ENCODE measurements around the gene FARP2.

Gene FARP2

DNA sequence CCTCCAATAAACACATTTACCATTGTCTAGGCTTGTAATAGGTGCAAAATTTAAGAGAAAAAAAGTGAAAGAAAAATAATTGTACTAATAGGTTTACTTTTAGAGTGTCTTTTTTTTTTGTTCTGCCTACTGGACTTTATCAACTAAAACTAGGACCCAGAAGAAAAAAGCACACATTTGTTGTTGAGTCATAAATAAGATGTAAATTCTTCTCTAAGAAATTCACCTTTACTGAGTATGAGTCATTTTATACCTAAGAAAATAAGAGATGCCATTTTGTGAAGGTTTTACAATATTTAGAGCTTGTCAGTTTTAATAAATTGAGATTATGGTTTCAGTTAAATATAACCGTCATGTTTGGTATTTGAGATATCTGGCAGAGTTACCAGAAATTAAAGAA, 19.2 kb downstream of the FARP2 start:
- no peak overlapping the region for H2BK120ac ChIP-seq (ENCODE audit: low read depth, low read length)
- no peaks in the 10 kb centered on the region for H3K27me3 ChIP-seq (ENCODE audit: control insufficient read depth in 3 of 3, insufficient read depth in 3 of 3, low read depth in 1 of 3, low read length in 3 of 3)
- H3K4me2 ChIP-seq (ENCODE audit: insufficient read depth, low read length, poor library complexity, severe bottlenecking) = no peak overlapping the region
- H3K18ac ChIP-seq (ENCODE audit: low read length) = no peak overlapping the region
- no peak overlapping the region for H2BK12ac ChIP-seq (ENCODE audit: low read length)
- no peak overlapping the region for H2BK5ac ChIP-seq (ENCODE audit: low read length)
- H4K91ac ChIP-seq (ENCODE audit: low read depth, low read length, poor library complexity) = no peak overlapping the region
- no peak overlapping the region for H3K14ac ChIP-seq (ENCODE audit: low read length)
- H3K9ac ChIP-seq (ENCODE audit: low read depth, low read length, poor library complexity) = no peak overlapping the region
- no peak overlapping the region for H2AK5ac ChIP-seq (ENCODE audit: low read depth, low read length)
- no CpG with 5 or more reads among the region's 1 CpG for WGBS, 2 donors (ENCODE audit: extremely low coverage in 2 of 2, insufficient read length in 2 of 2, insufficient replicate concordance in 1 of 2)
- H3K4me3 ChIP-seq (ENCODE audit: low read length in 2 of 2) = no peak overlapping the region
- H3K4ac ChIP-seq (ENCODE audit: low read length) = no peak overlapping the region
- no peak for DNase-seq (ENCODE audit: low spot score)
- no peak overlapping the region for H2BK15ac ChIP-seq (ENCODE audit: low read length)
- H3K4me1 ChIP-seq (ENCODE audit: control insufficient read depth in 2 of 2, insufficient read depth in 1 of 2, low read depth in 1 of 2, low read length in 2 of 2) = peaks cover 0 to 2% of the 10 kb centered on the region in 2 donors
- no peak overlapping the region for H3K23ac ChIP-seq (ENCODE audit: low read depth, low read length, poor library complexity)
- peaks cover 2% of the 10 kb centered on the region for H3K79me1 ChIP-seq (ENCODE audit: low read depth, low read length)
- H3K9me3 ChIP-seq (replicated peaks in 1 of 2; ENCODE audit: control insufficient read depth in 2 of 2, insufficient read depth in 1 of 2, low read depth in 1 of 2, low read length in 2 of 2) = no peaks in the 10 kb centered on the region
- H4K8ac ChIP-seq (ENCODE audit: low read depth, low read length) = no peak overlapping the region
- H2AFZ ChIP-seq (ENCODE audit: low read length) = no peak overlapping the region
- H3K27ac ChIP-seq (replicated peaks; ENCODE audit: low read length) = no peak overlapping the region
- H3K36me3 ChIP-seq (replicated peaks in 1 of 2; ENCODE audit: control insufficient read depth in 2 of 2, insufficient read depth in 2 of 2, low read length in 2 of 2) = peaks cover 3 to 38% of the 10 kb centered on the region in 2 donors

DNA sequence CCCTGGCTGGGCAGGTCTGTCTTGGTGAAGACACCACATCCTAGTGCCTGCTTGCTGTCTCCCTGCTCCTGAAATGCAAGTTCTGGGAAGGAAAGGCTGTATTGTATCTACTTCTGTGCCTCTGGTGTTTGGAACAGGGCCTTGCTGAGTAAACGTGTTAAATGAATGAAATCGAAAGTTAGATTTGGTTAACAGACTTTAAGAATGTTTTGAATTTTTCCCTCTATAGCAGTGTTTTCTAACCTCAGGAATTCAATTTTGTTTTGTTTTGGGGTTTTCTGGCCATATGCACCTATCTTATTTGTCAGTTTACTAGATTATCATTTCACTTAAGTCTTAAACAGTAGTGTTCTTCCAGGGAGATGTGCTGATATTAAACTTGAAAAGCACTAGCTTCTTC, 20.7 kb downstream of the FARP2 start:
- H3K23ac ChIP-seq (ENCODE audit: low read depth, low read length, poor library complexity) = no peak overlapping the region
- no CpG with 5 or more reads among the region's 2 CpGs for WGBS, 2 donors (ENCODE audit: extremely low coverage in 2 of 2, insufficient read length in 2 of 2, insufficient replicate concordance in 1 of 2)
- H2AK5ac ChIP-seq (ENCODE audit: low read depth, low read length) = no peak overlapping the region

DNA sequence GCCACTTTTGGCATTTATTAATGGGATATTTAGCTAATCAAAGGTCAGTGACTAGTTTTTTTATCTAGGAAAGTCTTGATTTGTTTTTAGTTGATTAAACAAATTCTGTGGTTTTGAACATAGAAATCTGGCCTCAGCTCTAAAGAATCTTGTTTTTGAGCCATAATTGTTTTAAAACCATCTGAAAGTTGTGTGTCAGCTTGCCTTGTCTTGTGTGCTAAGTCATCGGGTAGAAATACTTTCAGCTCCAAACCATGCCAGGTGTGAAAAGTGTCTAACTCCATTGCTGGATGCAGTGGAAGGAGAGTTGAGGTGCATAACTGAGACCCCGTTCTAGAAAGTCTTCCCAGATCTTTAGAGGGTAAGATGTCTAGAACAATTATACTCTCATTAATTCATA, 22.7 kb downstream of the FARP2 start:
- no peak overlapping the region for H3K4ac ChIP-seq (ENCODE audit: low read length)
- no peak overlapping the region for H2BK5ac ChIP-seq (ENCODE audit: low read length)
- no peaks in the 10 kb centered on the region for H3K79me1 ChIP-seq (ENCODE audit: low read depth, low read length)
- no peak overlapping the region for H3K4me3 ChIP-seq (ENCODE audit: low read length in 2 of 2)
- no peak overlapping the region for H3K18ac ChIP-seq (ENCODE audit: low read length)
- H3K4me1 ChIP-seq (ENCODE audit: control insufficient read depth in 2 of 2, insufficient read depth in 1 of 2, low read depth in 1 of 2, low read length in 2 of 2) = no peaks in the 10 kb centered on the region
- H3K27me3 ChIP-seq (ENCODE audit: control insufficient read depth in 3 of 3, insufficient read depth in 3 of 3, low read depth in 1 of 3, low read length in 3 of 3) = no peaks in the 10 kb centered on the region
- H2BK15ac ChIP-seq (ENCODE audit: low read length) = no peak overlapping the region
- no peak overlapping the region for H3K27ac ChIP-seq (replicated peaks; ENCODE audit: low read length)
- WGBS, 2 donors (ENCODE audit: extremely low coverage in 2 of 2, insufficient read length in 2 of 2, insufficient replicate concordance in 1 of 2) = no CpG with 5 or more reads among the region's 2 CpGs
- H3K23ac ChIP-seq (ENCODE audit: low read depth, low read length, poor library complexity) = no peak overlapping the region
- no peak for DNase-seq (ENCODE audit: low spot score)
- H3K9me3 ChIP-seq (replicated peaks in 1 of 2; ENCODE audit: control insufficient read depth in 2 of 2, insufficient read depth in 1 of 2, low read depth in 1 of 2, low read length in 2 of 2) = no peaks in the 10 kb centered on the region
- no peak overlapping the region for H3K9ac ChIP-seq (ENCODE audit: low read depth, low read length, poor library complexity)
- H3K4me2 ChIP-seq (ENCODE audit: insufficient read depth, low read length, poor library complexity, severe bottlenecking) = no peak overlapping the region
- H2BK120ac ChIP-seq (ENCODE audit: low read depth, low read length) = no peak overlapping the region
- H3K14ac ChIP-seq (ENCODE audit: low read length) = no peak overlapping the region
- H2BK12ac ChIP-seq (ENCODE audit: low read length) = no peak overlapping the region
- no peak overlapping the region for H2AFZ ChIP-seq (ENCODE audit: low read length)
- H4K91ac ChIP-seq (ENCODE audit: low read depth, low read length, poor library complexity) = no peak overlapping the region
- no peak overlapping the region for H4K8ac ChIP-seq (ENCODE audit: low read depth, low read length)
- peaks cover 8 to 48% of the 10 kb centered on the region in 2 donors for H3K36me3 ChIP-seq (replicated peaks in 1 of 2; ENCODE audit: control insufficient read depth in 2 of 2, insufficient read depth in 2 of 2, low read length in 2 of 2)
- no peak overlapping the region for H2AK5ac ChIP-seq (ENCODE audit: low read depth, low read length)

More for the DNA sequence above, 20.7 kb downstream of the FARP2 start:
- no peak overlapping the region for H3K9ac ChIP-seq (ENCODE audit: low read depth, low read length, poor library complexity)
- no peak for DNase-seq (ENCODE audit: low spot score)
- H3K9me3 ChIP-seq (replicated peaks in 1 of 2; ENCODE audit: control insufficient read depth in 2 of 2, insufficient read depth in 1 of 2, low read depth in 1 of 2, low read length in 2 of 2) = no peaks in the 10 kb centered on the region
- no peak overlapping the region for H2BK120ac ChIP-seq (ENCODE audit: low read depth, low read length)
- no peak overlapping the region for H4K8ac ChIP-seq (ENCODE audit: low read depth, low read length)
- H4K91ac ChIP-seq (ENCODE audit: low read depth, low read length, poor library complexity) = no peak overlapping the region
- no peak overlapping the region for H3K4me2 ChIP-seq (ENCODE audit: insufficient read depth, low read length, poor library complexity, severe bottlenecking)
- H2BK15ac ChIP-seq (ENCODE audit: low read length) = no peak overlapping the region
- H3K4ac ChIP-seq (ENCODE audit: low read length) = no peak overlapping the region
- H3K18ac ChIP-seq (ENCODE audit: low read length) = no peak overlapping the region
- peaks cover 3 to 40% of the 10 kb centered on the region in 2 donors for H3K36me3 ChIP-seq (replicated peaks in 1 of 2; ENCODE audit: control insufficient read depth in 2 of 2, insufficient read depth in 2 of 2, low read length in 2 of 2)
- peaks cover 2% of the 10 kb centered on the region for H3K79me1 ChIP-seq (ENCODE audit: low read depth, low read length)
- H3K27me3 ChIP-seq (ENCODE audit: control insufficient read depth in 3 of 3, insufficient read depth in 3 of 3, low read depth in 1 of 3, low read length in 3 of 3) = no peaks in the 10 kb centered on the region
- no peak overlapping the region for H2AFZ ChIP-seq (ENCODE audit: low read length)
- H3K27ac ChIP-seq (replicated peaks; ENCODE audit: low read length) = no peak overlapping the region
- no peak overlapping the region for H3K4me3 ChIP-seq (ENCODE audit: low read length in 2 of 2)
- H2BK12ac ChIP-seq (ENCODE audit: low read length) = no peak overlapping the region
- no peak overlapping the region for H2BK5ac ChIP-seq (ENCODE audit: low read length)
- H3K4me1 ChIP-seq (ENCODE audit: control insufficient read depth in 2 of 2, insufficient read depth in 1 of 2, low read depth in 1 of 2, low read length in 2 of 2) = peaks cover 0 to 2% of the 10 kb centered on the region in 2 donors
- no peak overlapping the region for H3K14ac ChIP-seq (ENCODE audit: low read length)

DNA sequence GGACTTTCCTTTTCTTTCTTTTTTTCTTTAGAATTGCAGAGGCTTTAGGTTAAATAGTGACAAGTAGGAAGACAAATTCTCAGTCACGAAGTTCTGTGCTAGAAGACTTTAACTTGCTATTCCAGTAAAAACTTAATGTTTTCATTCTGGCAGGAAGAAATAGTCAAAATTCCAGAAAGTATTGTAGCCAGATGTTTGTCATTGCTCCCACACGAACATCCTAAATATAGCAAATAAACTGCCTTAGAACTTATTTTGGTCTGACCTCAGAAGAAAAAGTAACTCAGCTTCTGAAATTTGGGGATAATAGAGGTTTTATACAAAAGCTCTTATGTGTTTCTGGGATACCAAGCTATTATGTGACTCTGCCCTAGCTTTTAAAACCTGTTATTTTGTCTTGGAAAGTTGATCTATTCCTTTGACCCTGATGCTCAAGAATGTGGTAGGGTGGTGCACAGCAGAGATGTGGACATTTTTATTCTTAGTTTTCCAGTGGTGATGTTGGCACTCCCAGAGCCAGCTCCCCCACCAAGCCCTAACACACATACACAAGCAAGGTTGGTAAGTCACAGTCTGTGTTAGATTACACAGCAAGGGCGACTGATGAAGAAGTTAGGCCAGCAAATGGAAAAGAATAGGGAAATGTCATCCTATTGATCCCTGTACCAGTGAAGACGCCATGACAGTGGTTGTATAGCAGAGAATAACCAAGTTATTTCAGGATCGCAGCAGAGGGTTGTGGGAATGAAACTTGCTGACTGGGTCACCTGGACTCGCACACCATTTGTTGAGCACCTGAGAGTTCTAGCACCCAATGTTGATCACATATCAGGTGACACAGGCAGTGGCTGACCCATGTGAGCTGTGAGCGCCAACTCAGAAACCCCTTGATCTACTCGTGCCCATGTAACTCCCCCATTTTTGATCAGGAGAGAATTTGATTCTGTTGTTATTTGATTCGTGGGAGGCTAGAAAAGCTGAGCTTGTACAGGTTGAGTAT, 23.7 kb downstream of the FARP2 start:
- Histone ChIP-seq H3K14ac (ENCODE audit: low read length) (no peak overlapping the region), H3K4me3 (ENCODE audit: low read length in 2 of 2) (no peak overlapping the region), H3K4me1 (ENCODE audit: control insufficient read depth in 2 of 2, insufficient read depth in 1 of 2, low read depth in 1 of 2, low read length in 2 of 2) (no peaks in the 10 kb centered on the region)

More for the DNA sequence above, 23.7 kb downstream of the FARP2 start:
- Histone ChIP-seq H3K9ac (ENCODE audit: low read depth, low read length, poor library complexity) (no peak overlapping the region), H2BK120ac (ENCODE audit: low read depth, low read length) (no peak overlapping the region), H3K36me3 (replicated peaks in 1 of 2; ENCODE audit: control insufficient read depth in 2 of 2, insufficient read depth in 2 of 2, low read length in 2 of 2) (peaks cover 8 to 39% of the 10 kb centered on the region in 2 donors), H3K4me2 (ENCODE audit: insufficient read depth, low read length, poor library complexity, severe bottlenecking) (no peak overlapping the region), H2AFZ (ENCODE audit: low read length) (no peak overlapping the region), H2BK5ac (ENCODE audit: low read length) (no peak overlapping the region), H3K9me3 (replicated peaks in 1 of 2; ENCODE audit: control insufficient read depth in 2 of 2, insufficient read depth in 1 of 2, low read depth in 1 of 2, low read length in 2 of 2) (no peaks in the 10 kb centered on the region), H3K27ac (replicated peaks; ENCODE audit: low read length) (no peak overlapping the region), H2BK12ac (ENCODE audit: low read length) (no peak overlapping the region), H3K18ac (ENCODE audit: low read length) (no peak overlapping the region), H4K8ac (ENCODE audit: low read depth, low read length) (no peak overlapping the region), H3K4ac (ENCODE audit: low read length) (no peak overlapping the region), H3K23ac (ENCODE audit: low read depth, low read length, poor library complexity) (no peak overlapping the region), H3K27me3 (ENCODE audit: control insufficient read depth in 3 of 3, insufficient read depth in 3 of 3, low read depth in 1 of 3, low read length in 3 of 3) (no peaks in the 10 kb centered on the region), H3K79me1 (ENCODE audit: low read depth, low read length) (no peaks in the 10 kb centered on the region), H2BK15ac (ENCODE audit: low read length) (no peak overlapping the region), H4K91ac (ENCODE audit: low read depth, low read length, poor library complexity) (no peak overlapping the region), H2AK5ac (ENCODE audit: low read depth, low read length) (no peak overlapping the region)
- WGBS, 2 donors (ENCODE audit: extremely low coverage in 2 of 2, insufficient read length in 2 of 2, insufficient replicate concordance in 1 of 2) = no CpG with 5 or more reads among the region's 9 CpGs
- no peak for DNase-seq (ENCODE audit: low spot score)
